Parathyroid adenoma (tissue), 2 donors: ENCODE measurements around the gene EPHA3.

Experiments used
- H2AFZ ChIP-seq: fragments of 300-600 bp; sonication (generic); one replicate; pipeline ENCODE4 v1.7.0; 2017; ENCODE audit warnings: antibody characterized with exemption, mild to moderate bottlenecking
- H3K27ac ChIP-seq: fragments of 300-600 bp; sonication (generic); one replicate; pipeline ENCODE4 v1.7.0; 2017
- H3K27me3 ChIP-seq: fragments of 300-600 bp; sonication (generic); one replicate; pipeline ENCODE4 v1.7.0; 2017; ENCODE audit warnings: low read length; ENCODE audit not compliant: control insufficient read depth, insufficient read depth
- H3K36me3 ChIP-seq: fragments of 300-600 bp; sonication (generic); one replicate; pipeline ENCODE4 v1.7.0; 2017; ENCODE audit warnings: low read length; ENCODE audit not compliant: control insufficient read depth, insufficient read depth
- H3K4me1 ChIP-seq: fragments of 300-600 bp; sonication (generic); one replicate; pipeline ENCODE4 v1.7.0; 2017; ENCODE audit warnings: control low read depth
- H3K4me2 ChIP-seq: fragments of 300-600 bp; sonication (generic); one replicate; pipeline ENCODE4 v1.7.0; 2017; ENCODE audit warnings: low read length
- H3K4me3 ChIP-seq: fragments of 300-600 bp; sonication (generic); one replicate; pipeline ENCODE4 v1.7.0; 2017; ENCODE audit warnings: low read depth, low read length
- H3K79me2 ChIP-seq: fragments of 300-600 bp; sonication (generic); one replicate; pipeline ENCODE4 v1.7.0; 2017; ENCODE audit warnings: control low read depth
- H3K9ac ChIP-seq: fragments of 300-600 bp; sonication (generic); one replicate; pipeline ENCODE4 v1.7.0; 2017; ENCODE audit warnings: mild to moderate bottlenecking
- H3K9me3 ChIP-seq: fragments of 300-600 bp; sonication (generic); one replicate; pipeline ENCODE4 v1.7.0; 2017; ENCODE audit warnings: low read length; ENCODE audit not compliant: control insufficient read depth
- CTCF ChIP-seq: fragments of 300-600 bp; sonication (generic); IDR thresholded peaks from one replicate; pipeline ENCODE4 v1.7.0; 2017; ENCODE audit warnings: antibody characterized with exemption, mild to moderate bottlenecking
- donor health status: primary hyperparathyroidism.

The EPHA3 gene

DNA sequence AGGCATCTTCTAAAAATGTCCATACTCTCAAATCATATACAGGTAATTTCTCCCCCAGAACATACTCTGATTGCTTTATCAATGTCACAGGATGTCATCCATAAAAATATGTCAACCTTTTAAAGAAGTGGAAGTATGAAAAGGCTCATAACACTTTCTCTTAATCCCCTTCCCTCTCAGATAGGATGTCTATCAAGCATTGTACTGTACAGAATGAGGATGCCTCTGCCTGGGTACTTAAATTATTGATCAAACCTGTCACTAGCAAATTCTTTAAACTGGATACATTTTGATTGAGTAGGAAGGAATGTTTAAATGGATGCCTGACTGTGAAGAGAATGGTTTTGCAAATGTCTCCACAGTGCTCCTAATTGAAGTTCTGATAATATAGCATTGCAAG is 168.7 kb downstream of the EPHA3 start:
- Histone ChIP-seq H3K27ac (no peak overlapping the region), H3K9me3 (no peaks in the 10 kb centered on the region), H3K4me1 (no peaks in the 10 kb centered on the region), H2AFZ (no peak overlapping the region), H3K27me3 (no peaks in the 10 kb centered on the region), H3K4me3 (no peak overlapping the region), H3K79me2 (no peaks in the 10 kb centered on the region), H3K36me3 (no peaks in the 10 kb centered on the region), H3K4me2 (no peak overlapping the region), H3K9ac (no peak overlapping the region)
- TF ChIP-seq CTCF = no peak

DNA sequence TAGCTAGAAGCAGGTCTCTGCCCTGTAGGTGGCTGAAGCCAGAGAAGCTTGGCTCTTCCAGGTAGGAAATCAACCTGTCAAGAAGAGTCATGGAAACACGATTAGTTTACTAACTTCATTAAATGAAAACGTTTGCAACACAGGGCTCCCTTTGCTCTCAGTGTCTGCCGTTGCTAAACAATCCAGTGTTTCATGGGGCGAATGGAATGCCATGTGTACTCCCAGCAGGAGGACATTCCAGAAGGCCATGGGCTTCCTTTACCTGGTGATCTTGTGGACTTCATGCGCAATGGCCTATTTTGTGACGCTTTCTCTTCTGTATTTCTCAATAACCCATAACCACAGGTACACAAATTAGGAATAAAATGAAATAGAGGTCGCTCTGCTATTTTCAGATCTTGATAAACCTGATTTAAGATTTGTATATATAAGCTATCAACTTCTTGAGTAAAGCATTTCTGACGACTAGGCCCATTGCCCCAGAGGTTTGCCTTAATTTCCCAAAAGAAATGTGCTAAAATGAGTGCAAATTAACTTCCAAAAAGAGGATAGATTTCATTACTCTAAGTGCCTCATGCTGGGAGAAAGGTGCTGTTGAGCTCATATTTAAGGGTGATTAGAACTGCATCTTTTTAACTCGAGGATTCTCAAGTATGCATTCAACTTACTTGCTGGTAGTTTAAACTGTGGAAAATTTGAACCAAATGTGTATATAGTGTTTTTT is 171.0 kb downstream of the EPHA3 start:
- no peaks in the 10 kb centered on the region for H3K9me3 ChIP-seq
- no peak overlapping the region for H3K4me2 ChIP-seq
- H3K36me3 ChIP-seq = no peaks in the 10 kb centered on the region
- no peaks in the 10 kb centered on the region for H3K27me3 ChIP-seq
- no peak overlapping the region for H3K27ac ChIP-seq
- no peak overlapping the region for H3K9ac ChIP-seq
- H3K4me3 ChIP-seq = no peak overlapping the region
- TF ChIP-seq CTCF = no peak
- no peak overlapping the region for H2AFZ ChIP-seq
- H3K4me1 ChIP-seq = no peaks in the 10 kb centered on the region
- no peaks in the 10 kb centered on the region for H3K79me2 ChIP-seq

DNA sequence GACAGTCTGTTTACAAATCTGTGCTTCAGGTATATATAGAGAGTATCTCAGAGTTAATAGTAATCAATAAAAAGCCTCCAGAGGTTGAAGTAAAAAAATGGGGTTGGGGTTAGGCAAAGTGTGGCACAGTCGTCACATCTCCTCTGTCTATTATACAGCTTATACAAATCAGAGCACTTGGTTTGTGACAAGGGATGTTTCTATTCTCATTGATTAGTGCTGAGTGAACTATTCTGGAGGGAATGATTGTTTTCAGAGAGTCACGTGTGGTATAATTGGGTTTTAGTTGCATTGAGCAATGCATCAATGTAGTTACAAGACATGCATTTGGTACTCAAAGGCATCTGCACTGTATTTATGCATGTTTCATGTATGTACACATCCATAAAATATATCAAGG is 172.9 kb downstream of the EPHA3 start:
- H3K4me1 ChIP-seq = no peaks in the 10 kb centered on the region
- H2AFZ ChIP-seq = no peak overlapping the region
- H3K27ac ChIP-seq = no peak overlapping the region
- H3K36me3 ChIP-seq = no peaks in the 10 kb centered on the region
- H3K79me2 ChIP-seq = no peaks in the 10 kb centered on the region
- H3K27me3 ChIP-seq = no peaks in the 10 kb centered on the region
- no peak for TF ChIP-seq CTCF
- no peak overlapping the region for H3K4me3 ChIP-seq
- no peak overlapping the region for H3K4me2 ChIP-seq
- H3K9ac ChIP-seq = no peak overlapping the region
- no peaks in the 10 kb centered on the region for H3K9me3 ChIP-seq

DNA sequence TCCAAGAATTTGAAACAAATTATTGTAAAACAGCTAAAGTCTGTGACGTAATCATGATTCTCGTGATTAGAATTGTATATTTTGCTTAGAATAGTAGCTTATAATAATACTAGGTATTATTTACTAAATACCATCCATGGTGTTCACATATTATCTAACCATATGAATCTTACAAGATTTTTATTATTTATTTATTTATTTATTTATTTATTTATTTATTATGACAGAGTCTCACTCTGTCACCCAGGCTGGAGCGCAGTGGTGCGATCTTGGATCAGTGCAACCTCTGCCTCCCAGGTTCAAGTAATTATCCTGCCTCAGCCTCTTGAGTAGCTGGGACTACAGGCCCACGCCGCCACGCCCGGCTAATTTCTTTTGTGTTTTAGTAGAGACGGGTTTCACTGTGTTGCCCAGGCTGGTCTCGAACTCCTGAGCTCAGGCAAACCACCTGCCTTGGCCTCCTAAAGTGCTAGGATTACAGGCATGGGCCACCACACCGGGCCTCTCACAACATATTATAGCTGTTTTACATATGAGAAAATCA is 173.5 kb downstream of the EPHA3 start:
- Histone ChIP-seq H3K27ac (no peak overlapping the region), H3K9ac (no peak overlapping the region), H3K4me2 (no peak overlapping the region), H3K36me3 (no peaks in the 10 kb centered on the region), H2AFZ (no peak overlapping the region), H3K4me3 (no peak overlapping the region), H3K9me3 (no peaks in the 10 kb centered on the region), H3K79me2 (no peaks in the 10 kb centered on the region), H3K27me3 (no peaks in the 10 kb centered on the region), H3K4me1 (no peaks in the 10 kb centered on the region)
- no peak for TF ChIP-seq CTCF
